T-helper 1 cell treated with Interleukin-12 subunit alpha and Interleukin-12 subunit beta and Interleukin-4 antibody, amounts not matched to agents 30 ng/mL and 1 ng/mL, for 36 hours (primary cell): ENCODE data around the gene PTK7. TPM values are rescaled to one million over a fixed set of nuclear protein-coding genes. Genes with fewer than 3 reads are reported as not detected.

Experiments
- intact Hi-C: fragments of 100-400 bp; cut with micrococcal nuclease; formaldehyde crosslinking; loops from one replicate; pipeline ENCODE4 v1.15.1; 2024
- total RNA-seq: library from RNA; stranded (reverse); gene quantifications from 2 replicates; pipeline ENCODE4 v1.2.3, GENCODE V29; 2022

The PTK7 gene
- total RNA-seq, 1 donor from 2014 or later, result 1.4 TPM

- intact Hi-C loops, result loop anchor here (2.0 to 10.0 kb wide), 4 partner anchors 301 to 1391 kb away; partner anchors contain the start of genes BYSL, MAD2L1BP, MED20 and PRICKLE4
These were observed 99.7 kb downstream of the PTK7 start for GRCh38 chr6:43175676-43176422.

GRCh38 chr6:43176423-43176786 is 100.3 kb downstream of the PTK7 start:
- intact Hi-C loops, result loop anchor here (10.0 kb wide), 2 partner anchors 1252 to 1392 kb away; partner anchors contain the start of genes BYSL, MED20, PRICKLE4 and TOMM6

GRCh38 chr6:43178150-43178549 is 102.0 kb downstream of the PTK7 start:
- intact Hi-C loops, result loop anchor here (10.0 kb wide), 2 partner anchors 1253 to 1393 kb away; partner anchors contain the start of genes BYSL, MED20, PRICKLE4 and TOMM6

GRCh38 chr6:43178951-43179830 is 103.1 kb downstream of the PTK7 start:
- intact Hi-C loops, result loop anchor here (10.0 kb wide), 2 partner anchors 1254 to 1394 kb away; partner anchors contain the start of genes BYSL, MED20, PRICKLE4 and TOMM6

GRCh38 chr6:43180058-43180457 is 103.9 kb downstream of the PTK7 start:
- intact Hi-C loops, result no loop called here

- intact Hi-C loops, result no loop called here
These were observed 104.9 kb downstream of the PTK7 start for GRCh38 chr6:43180985-43181384.

GRCh38 chr6:43181621-43181941 is 105.5 kb downstream of the PTK7 start:
- intact Hi-C loops, result no loop called here

GRCh38 chr6:43181942-43182860 is 106.1 kb downstream of the PTK7 start, which contains the start of gene CUL9:
Gene CUL9 (plus strand): TSS chr6:43182196. CDS start chr6:43184311, 2,115 bp downstream.
- intact Hi-C loops, result loop anchor here (1.0 kb wide), 2 partner anchors 8 to 42 kb away; no protein-coding TSS in a partner anchor

- intact Hi-C loops, result no loop called here
These were observed 107.3 kb downstream of the PTK7 start for GRCh38 chr6:43183441-43183840.

- intact Hi-C loops, result no loop called here
These were observed 108.3 kb downstream of the PTK7 start for GRCh38 chr6:43184268-43184985.

- intact Hi-C loops, result no loop called here
These were observed 109.4 kb downstream of the PTK7 start for GRCh38 chr6:43185391-43185985.

- intact Hi-C loops, result no loop called here
These were observed 109.9 kb downstream of the PTK7 start for GRCh38 chr6:43186019-43186418.

GRCh38 chr6:43186706-43187105 is 110.6 kb downstream of the PTK7 start:
- intact Hi-C loops, result no loop called here

- intact Hi-C loops, result no loop called here
These were observed 111.7 kb downstream of the PTK7 start for GRCh38 chr6:43187821-43188220.

GRCh38 chr6:43188426-43188825 is 112.3 kb downstream of the PTK7 start:
- intact Hi-C loops, result no loop called here

- intact Hi-C loops, result no loop called here
These were observed 113.7 kb downstream of the PTK7 start for GRCh38 chr6:43189776-43190304.

- intact Hi-C loops, result no loop called here
These were observed 116.8 kb downstream of the PTK7 start for GRCh38 chr6:43192911-43193310.

GRCh38 chr6:43193929-43194328 is 117.8 kb downstream of the PTK7 start:
- intact Hi-C loops, result no loop called here

- intact Hi-C loops, result no loop called here
These were observed 120.2 kb downstream of the PTK7 start for GRCh38 chr6:43196337-43196736.

GRCh38 chr6:43199912-43200311 is 123.8 kb downstream of the PTK7 start:
- intact Hi-C loops, result no loop called here
